Frontal cortex (tissue), 4 donors: ENCODE data around the gene PRKCA. TPM values are rescaled to one million over a fixed set of nuclear protein-coding genes. Genes with fewer than 3 reads are reported as not detected.

Source experiments
- DNase-seq, 2 donors: peaks; one replicate each; pipeline ENCODE4 v3.0.0; 2012; ENCODE audit warnings: low spot score in 2 of 2
- FAIRE-seq: peaks from 2 replicates; lab custom pipeline; 2012; peaks lifted over from hg19 to GRCh38; lab: Jason Lieb, UNC
- total RNA-seq: library from RNA; depleted of rRNA; stranded (reverse); fragments of >200 nt; gene quantifications from one replicate; pipeline ENCODE4 v1.2.3, GENCODE V29; 2014
- donor health status: control.
- donor health status: control.
- donor health status: control.

PRKCA gene
- total RNA-seq, 1 donor from 2014 or later = 24.9 TPM

DNA sequence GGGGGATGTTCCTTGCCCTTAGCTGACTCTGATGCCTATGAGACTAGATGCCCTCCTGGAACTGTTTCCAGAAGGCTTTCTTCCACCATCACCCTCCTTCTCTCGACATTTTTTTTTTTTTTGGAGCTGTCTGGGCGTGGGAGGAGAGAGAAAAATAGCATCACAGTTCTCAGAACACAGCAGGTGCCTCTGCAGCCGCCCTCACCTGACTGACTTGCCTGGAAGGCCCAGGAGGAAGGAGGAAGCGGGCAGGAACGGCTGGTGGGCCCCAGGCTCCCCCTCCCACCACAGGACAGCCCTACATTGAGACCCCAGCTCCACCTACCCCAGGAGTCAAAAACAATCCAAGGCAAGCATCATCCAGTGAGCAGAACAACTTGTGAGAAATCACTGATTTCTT, 512.2 kb downstream of the PRKCA start:
- DNase-seq (no peak), FAIRE-seq (no peak)

DNA sequence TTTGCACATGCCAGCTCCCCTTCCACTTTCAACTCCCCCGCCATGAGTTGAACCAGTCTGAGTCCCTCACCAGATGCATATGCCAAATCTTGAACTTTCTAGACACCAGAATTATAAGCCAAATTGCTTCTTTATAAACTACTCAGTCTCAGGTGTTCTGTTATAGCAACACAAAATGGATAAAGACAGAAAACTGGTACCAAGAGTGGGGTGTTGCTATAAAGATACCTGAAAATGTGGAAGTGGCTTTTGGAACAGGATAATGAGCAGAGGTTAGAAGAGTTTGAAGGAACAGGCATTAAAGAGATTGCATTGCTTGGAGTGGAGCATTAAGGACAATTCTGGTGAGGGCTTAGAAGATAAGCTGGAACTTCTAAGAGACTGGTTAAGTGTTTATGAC, 515.3 kb downstream of the PRKCA start:
- no peak for DNase-seq
- FAIRE-seq = no peak

DNA sequence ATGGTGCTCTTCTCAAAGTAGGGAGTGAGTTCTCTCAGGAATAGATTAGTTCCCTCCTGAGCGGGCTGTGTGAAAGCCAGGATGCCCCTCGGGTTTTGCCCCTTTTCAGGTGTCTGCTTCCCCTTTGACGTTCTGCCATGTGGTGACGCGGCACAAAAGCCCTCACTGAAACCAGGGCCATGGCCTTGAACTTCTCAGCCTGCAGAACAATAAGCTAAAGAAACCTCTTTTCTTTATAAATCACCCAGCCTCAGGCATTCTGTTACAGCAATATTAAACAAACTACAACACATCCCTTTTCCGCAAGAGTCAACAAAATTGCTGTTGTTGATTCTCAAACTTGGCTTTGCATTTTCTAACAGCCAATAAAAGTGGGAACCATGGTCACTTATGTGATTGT, 517.1 kb downstream of the PRKCA start:
- FAIRE-seq = no peak
- no peak for DNase-seq

DNA sequence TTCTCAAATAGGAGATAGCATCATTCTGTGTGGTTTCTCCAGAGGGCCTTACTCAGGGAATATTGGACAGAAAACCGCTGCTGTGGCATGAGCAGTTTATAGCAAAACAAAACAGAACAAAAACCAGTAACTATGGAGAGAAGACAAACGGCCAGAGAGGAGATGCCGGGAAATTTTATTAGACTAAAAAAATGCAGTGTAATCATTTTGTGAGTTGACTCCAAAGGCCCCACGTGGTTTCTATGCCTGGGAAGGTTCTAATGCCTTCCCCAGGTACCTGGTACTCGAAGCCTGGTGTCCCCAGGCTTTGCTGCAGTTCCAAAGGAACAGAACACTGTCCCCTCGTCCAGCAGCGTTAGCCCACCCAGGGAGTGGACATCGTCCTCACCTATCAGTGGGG, 519.6 kb downstream of the PRKCA start:
- no peak for DNase-seq
- FAIRE-seq = no peak

GRCh38 chr17:66826856-66827255, 524.4 kb downstream of the PRKCA start:
- FAIRE-seq = no peak
- DNase-seq = no peak

DNA sequence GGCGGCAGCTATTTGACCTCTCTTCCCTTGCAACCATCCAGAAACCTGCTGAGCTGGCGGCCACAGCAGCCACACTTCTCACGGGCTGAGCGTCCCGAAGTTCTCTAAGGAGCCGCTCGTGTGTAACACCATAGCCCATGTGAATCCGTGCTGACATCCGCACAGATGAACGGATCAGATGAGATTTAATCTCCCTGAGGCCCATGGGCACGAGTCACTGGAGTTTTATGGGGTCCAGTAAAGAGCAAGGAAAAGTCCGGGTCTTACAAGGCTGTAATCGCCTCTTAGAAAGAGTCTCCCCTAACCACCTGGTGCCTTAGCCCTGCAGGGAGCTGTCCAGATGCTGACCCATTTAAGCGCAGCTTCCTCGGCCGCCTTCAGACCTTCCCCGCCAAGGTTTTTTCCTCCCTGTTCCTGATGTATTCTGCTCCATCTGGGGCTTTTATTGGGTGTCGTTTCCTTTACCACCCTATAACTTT, 527.0 kb downstream of the PRKCA start:
- FAIRE-seq = no peak
- DNase-seq = no peak

- DNase-seq (no peak), FAIRE-seq (no peak)
These were observed 527.5 kb downstream of the PRKCA start for GRCh38 chr17:66829883-66830282.

GRCh38 chr17:66830451-66830850, 528.0 kb downstream of the PRKCA start:
- DNase-seq (no peak), FAIRE-seq (no peak)

GRCh38 chr17:66831383-66832210, 529.2 kb downstream of the PRKCA start:
- FAIRE-seq = no peak

GRCh38 chr17:66833201-66833600, 530.8 kb downstream of the PRKCA start:
- FAIRE-seq = no peak
- no peak for DNase-seq

More at GRCh38 chr17:66831383-66832210, 529.2 kb downstream of the PRKCA start:
- peak in 1 of 2 donors; percentile 39 for DNase-seq

DNA sequence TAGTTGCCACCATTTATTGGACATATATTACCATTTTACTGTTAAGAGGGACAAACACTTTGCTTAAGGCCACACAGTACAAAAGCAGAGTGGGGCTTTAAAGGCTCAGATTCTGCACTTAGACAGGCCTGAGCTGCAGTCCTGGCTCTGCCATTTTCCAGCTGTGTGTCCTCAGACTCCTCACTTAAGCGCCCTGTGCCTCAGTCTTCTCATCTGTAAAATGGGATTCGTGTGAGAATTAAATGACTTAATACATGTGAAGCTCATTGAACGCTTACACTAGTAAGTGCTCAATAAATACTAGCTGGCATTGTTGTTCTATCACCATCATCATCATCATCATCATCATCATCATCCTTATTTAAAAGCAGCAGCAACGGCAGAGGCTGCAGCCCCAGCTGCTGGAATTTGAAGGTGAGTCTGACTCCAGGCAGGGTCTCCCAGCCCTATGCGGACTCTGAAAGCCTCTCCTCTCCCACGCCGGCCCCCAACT, 532.1 kb downstream of the PRKCA start:
- FAIRE-seq (no peak), DNase-seq (no peak)

- FAIRE-seq (no peak), DNase-seq (peak in 1 of 2 donors; percentile 44)
These were observed 532.6 kb downstream of the PRKCA start, which contains the start of gene CACNG5 for GRCh38 chr17:66834919-66835454. Gene CACNG5, plus strand, starts transcription at chr17:66835117. Its CDS starts 42,216 bp downstream, at chr17:66877333.

DNA sequence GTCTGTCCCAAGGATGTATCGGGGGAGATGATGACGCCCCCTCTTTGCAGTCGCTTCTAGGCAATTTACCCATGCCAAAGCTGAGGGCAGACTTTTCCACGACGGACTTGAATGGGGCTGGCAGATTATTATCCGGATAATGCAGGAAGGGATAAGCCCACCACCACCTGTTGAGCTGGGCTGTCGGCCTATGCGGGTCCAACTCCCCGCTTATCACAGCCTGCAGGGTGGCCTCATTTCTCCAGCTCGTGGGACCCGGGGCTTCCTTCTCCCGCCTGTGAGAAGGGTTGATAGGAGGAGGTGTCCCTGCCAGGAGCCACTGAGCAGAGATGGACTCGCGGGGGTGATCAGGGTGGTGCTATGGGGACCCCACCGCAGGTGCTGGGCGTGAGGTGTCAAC, 533.1 kb downstream of the PRKCA start:
- DNase-seq (no peak), FAIRE-seq (no peak)

DNA sequence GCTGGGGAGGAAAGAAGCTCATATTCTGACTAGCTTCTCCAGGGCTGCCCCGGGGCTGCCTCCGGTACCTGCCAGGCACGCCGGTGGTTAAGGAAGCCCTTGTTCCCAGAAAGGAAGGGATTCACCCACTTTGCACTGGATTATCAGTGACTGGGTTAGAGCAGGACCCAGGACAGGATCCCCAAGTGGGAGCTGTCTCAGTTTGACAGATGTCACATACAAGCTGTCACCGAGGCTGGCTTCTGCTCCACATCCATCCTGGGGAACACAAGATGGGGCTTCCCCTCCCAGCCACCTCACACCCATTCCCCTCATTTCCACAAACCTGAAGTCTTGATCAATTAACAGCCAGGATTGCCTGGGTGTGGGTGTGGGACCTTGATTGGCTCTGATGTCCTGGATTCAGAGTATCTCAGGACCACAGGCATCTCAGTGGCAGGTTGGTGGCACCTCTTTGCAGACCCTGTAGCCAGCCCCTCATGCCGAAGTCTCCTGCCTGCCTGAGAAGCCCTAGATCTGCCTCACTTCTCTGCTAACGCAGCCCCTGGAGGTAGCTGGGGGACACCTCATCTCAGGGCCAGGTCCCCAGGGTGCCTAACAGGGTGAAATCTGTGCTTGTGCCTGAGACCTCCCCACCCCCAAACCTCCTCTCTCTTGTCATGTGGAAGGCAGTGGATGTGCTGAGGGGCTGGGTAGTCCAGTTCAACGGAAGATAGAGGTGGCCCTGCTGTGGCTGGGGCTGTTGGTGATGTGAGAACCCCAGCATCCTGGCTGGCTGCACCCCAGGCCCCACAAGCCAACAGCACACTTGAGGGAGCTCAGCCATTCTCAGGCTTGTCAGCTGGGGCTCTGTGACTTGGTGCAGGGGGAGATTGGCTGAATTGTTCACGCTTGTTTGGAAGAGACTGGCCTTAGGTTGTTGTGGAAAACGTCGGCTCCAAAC, 533.9 kb downstream of the PRKCA start:
- no peak for FAIRE-seq
- no peak for DNase-seq

DNA sequence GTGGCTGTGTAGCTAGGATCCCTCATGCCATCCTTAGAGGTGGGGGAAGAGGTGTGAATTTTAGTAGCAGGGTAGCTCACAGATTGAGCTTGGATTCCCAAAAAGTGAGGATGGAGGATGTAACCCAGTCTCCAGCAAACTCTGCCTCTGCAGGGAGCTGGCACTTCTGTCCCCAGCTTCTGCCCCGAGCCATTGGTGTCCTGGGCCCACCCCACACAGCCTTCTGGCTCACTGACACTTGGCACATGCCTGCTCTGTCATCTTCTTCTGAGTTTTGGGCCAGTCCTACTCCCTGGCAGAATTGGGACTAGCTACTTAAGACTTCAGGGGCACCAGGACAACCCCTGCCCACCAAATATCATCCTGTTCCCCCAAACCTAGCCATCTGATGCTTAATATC, 534.8 kb downstream of the PRKCA start:
- no peak for DNase-seq
- no peak for FAIRE-seq

DNA sequence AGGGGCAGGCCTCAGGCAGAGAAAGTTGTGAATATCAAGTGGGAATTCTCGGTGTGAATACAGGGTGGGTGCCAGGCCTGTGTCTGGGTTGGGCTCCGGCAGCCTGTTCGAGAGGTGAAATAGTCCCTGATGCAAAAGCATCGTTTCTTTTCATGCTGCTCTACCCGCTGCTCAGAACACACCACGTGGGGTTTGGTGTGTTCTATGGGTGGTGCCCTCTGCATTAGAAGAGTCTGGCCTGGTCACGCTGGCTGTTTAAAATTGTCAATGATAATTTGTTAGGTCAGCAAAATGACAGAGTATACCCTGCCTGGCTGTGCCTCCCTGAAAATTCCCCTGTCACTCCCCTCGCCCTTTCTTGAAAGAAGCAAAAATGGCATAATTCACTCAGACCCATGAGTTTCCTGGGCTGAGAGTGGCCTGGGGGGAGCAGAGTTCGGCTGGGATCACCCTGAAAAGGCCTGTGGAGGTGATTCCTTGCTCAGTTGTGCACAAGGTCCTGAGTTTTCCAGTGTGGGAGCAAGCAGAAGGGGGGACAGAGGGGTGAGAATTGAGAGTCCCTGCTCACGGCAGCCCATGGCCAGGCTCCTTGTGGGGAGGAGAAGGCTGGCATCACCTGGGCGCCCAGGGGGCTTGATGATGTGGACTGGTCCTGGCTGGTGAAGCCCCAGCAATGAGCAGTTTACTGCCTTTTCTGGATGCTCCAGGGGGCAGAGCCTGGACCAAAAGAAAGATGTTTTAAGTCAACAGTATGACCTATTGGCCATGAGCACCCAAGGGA, 535.7 kb downstream of the PRKCA start:
- FAIRE-seq (no peak), DNase-seq (no peak)

DNA sequence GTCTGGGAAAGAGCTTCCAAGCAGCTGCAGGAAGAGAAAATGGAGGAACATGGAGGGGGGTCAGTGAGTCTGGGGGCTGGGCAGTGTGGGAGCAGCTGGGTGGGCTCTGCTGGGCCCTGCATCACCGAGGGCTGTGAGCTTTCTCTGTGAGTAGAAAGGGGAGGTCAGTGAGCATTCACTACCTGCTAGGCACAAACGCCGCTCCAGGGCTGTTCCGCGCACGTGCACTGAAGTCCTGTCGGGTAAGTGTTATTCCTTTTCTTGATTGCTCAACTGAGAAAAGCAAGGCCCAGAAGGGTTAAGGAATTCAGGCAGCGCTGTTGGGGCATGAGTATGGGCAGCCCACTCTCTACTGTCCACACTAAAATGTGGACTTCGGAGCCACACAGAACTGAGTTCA, 537.2 kb downstream of the PRKCA start:
- DNase-seq = no peak
- FAIRE-seq = no peak

GRCh38 chr17:66840061-66840460, 537.6 kb downstream of the PRKCA start:
- DNase-seq (no peak), FAIRE-seq (no peak)

- DNase-seq (no peak), FAIRE-seq (no peak)
These were observed 538.9 kb downstream of the PRKCA start for GRCh38 chr17:66841328-66841727.
